K562 (cell line): Measurements from ENCODE around the gene ETS2. TPM values are rescaled to one million over a fixed set of nuclear protein-coding genes. Genes with fewer than 3 reads are reported as not detected.

Experiments
- ARID1B ChIP-seq: fragments of 450-650 bp; IDR thresholded peaks from 2 replicates; pipeline ENCODE4 v1.6.1; 2016; ENCODE audit warnings: antibody characterized with exemption, mild to moderate bottlenecking, inconsistent platforms
- ARID3B ChIP-seq: fragments of 250-450 bp; sonication (Bioruptor Pico); IDR thresholded peaks from 2 replicates; pipeline ENCODE4 v1.4.0; 2020; ENCODE audit warnings: borderline replicate concordance
- ESRRA ChIP-seq: fragments of 450-650 bp; IDR thresholded peaks from 2 replicates; pipeline ENCODE4 v1.6.1; 2014; ENCODE audit warnings: low read depth, mild to moderate bottlenecking, moderate library complexity, borderline replicate concordance
- FOSL1 ChIP-seq: fragments of 200-800 bp; sonication (Bioruptor generic); conservative IDR thresholded peaks from 2 replicates; pipeline ENCODE4 v1.6.1; 2016; ENCODE audit warnings: missing genetic modification characterization, missing compliant biosample characterization
- FOXK2 ChIP-seq, 2 experiments: fragments of 450-650 bp; IDR thresholded peaks in 1 of 2; conservative IDR thresholded peaks in 1 of 2; 2 replicates each; pipeline ENCODE4 v1.6.1; 2016; ENCODE audit warnings: low read depth in 2 of 2, mild to moderate bottlenecking in 1 of 2
- HOXB6 ChIP-seq: fragments of 250-450 bp; sonication (Bioruptor Pico); IDR thresholded peaks from 2 replicates; pipeline ENCODE4 v1.5.1; 2022; ENCODE audit warnings: mild to moderate bottlenecking, borderline replicate concordance
- ILF3 ChIP-seq: fragments of 450-650 bp; IDR thresholded peaks from 2 replicates; pipeline ENCODE4 v1.6.1; 2018; ENCODE audit warnings: antibody characterized with exemption, mild to moderate bottlenecking, moderate library complexity, borderline replicate concordance
- KLF1 ChIP-seq: fragments of 450-650 bp; IDR thresholded peaks from 2 replicates; pipeline ENCODE4 v1.6.1; 2016; ENCODE audit warnings: missing genetic modification characterization, missing compliant biosample characterization
- KLF10 ChIP-seq: fragments of 250-450 bp; sonication (Bioruptor Pico); IDR thresholded peaks from 2 replicates; pipeline ENCODE4 v1.6.1; 2021; ENCODE audit warnings: matching md5 sums
- MCM2 ChIP-seq: fragments of 450-650 bp; IDR thresholded peaks from 2 replicates; pipeline ENCODE4 v1.6.1; 2017; ENCODE audit warnings: low read depth, mild to moderate bottlenecking
- PHF20 ChIP-seq: fragments of 450-650 bp; IDR thresholded peaks from 2 replicates; pipeline ENCODE4 v1.6.1; 2018; ENCODE audit not compliant: partially characterized antibody
- PHTF2 ChIP-seq: fragments of 250-450 bp; sonication (Bioruptor Pico); IDR thresholded peaks from 2 replicates; pipeline ENCODE4 v1.5.0; 2021; ENCODE audit warnings: mild to moderate bottlenecking
- PRPF4 ChIP-seq: fragments of 200-400 bp; formaldehyde crosslinking; IDR thresholded peaks from one replicate; pipeline ENCODE4 v1.6.1; 2017; ENCODE audit warnings: low read length, low read depth, mild to moderate bottlenecking; ENCODE audit not compliant: insufficient read depth, poor library complexity, severe bottlenecking
- PTTG1 ChIP-seq: fragments of 450-650 bp; IDR thresholded peaks from 2 replicates; pipeline ENCODE4 v1.6.1; 2016; ENCODE audit warnings: low read depth, mild to moderate bottlenecking, missing genetic modification characterization, missing compliant biosample characterization
- SMARCC2 ChIP-seq: fragments of 450-650 bp; IDR thresholded peaks from 2 replicates; pipeline ENCODE4 v1.6.1; 2017; ENCODE audit warnings: antibody characterized with exemption, moderate library complexity, mild to moderate bottlenecking, low read depth
- SRSF9 ChIP-seq: fragments of 200-400 bp; formaldehyde crosslinking; IDR thresholded peaks from 2 replicates; pipeline ENCODE4 v1.6.1; 2017; ENCODE audit warnings: low read depth, low read length, borderline replicate concordance
- TAF15 ChIP-seq: fragments of 200-400 bp; formaldehyde crosslinking; IDR thresholded peaks from 2 replicates; pipeline ENCODE4 v1.6.1; 2017; ENCODE audit warnings: mild to moderate bottlenecking, low read depth, low read length, moderate library complexity
- ZKSCAN8 ChIP-seq: fragments of 200-800 bp; sonication (Bioruptor generic); IDR thresholded peaks from 2 replicates; pipeline ENCODE4 v1.6.1; 2016; ENCODE audit warnings: missing genetic modification characterization, missing compliant biosample characterization
- ZNF592 ChIP-seq: fragments of 450-650 bp; IDR thresholded peaks from 2 replicates; pipeline ENCODE4 v1.6.1; 2017; ENCODE audit warnings: antibody characterized with exemption, mild to moderate bottlenecking
- ZNF76 ChIP-seq: fragments of 250-450 bp; sonication (Bioruptor Pico); IDR thresholded peaks from 2 replicates; pipeline ENCODE4 v1.4.0; 2020; ENCODE audit warnings: mild to moderate bottlenecking, moderate library complexity, borderline replicate concordance
- polyA plus RNA-seq, 8 experiments: library from polyadenylated mRNA; depleted of rRNA in 4 of 8; stranded (reverse) in 5 of 8; unstranded in 3 of 8; fragments of >200 nt; fragmentation: Nextera tagmentation in 2 of 8; fragmentation: Illumina TruSeq in 1 of 8; extraction: Ambion mirVana in 2 of 8; extraction: Trizol in 1 of 8; gene quantifications; 2 replicates each; pipeline versions ENCODE4 v1.2.1 to v1.2.3, GENCODE V29; 2011 to 2014; ENCODE audit warnings: inconsistent platforms in 1 of 8, missing spikeins in 1 of 8
- total RNA-seq, 7 experiments: library from RNA; depleted of rRNA in 6 of 7; stranded (reverse); fragments of >200 nt in 6 of 7; fragmentation: Illumina TruSeq in 2 of 7; extraction: Trizol in 2 of 7; gene quantifications; 2 replicates each; pipeline versions ENCODE4 v1.2.1 to v1.2.3, GENCODE V29; 2011 to 2021; ENCODE audit warnings: low replicate concordance in 1 of 7

The ETS2 gene
- total and polyA plus RNA-seq, 9 of the 15 experiments (the other 6 are each of a cell fraction or from before 2014, with no cell fraction given), result 1.7 to 24.4 (median 12.2) TPM

GRCh38 chr21:38831526-38832467 is 26.1 kb downstream of the ETS2 start (continued):
- TF ChIP-seq ZNF592 (peak; percentile 13; the same call in 1 of the 2 replicates), PHTF2 (CRISPR knock-in tag) (no peak), ZNF76 (peak; percentile 48; the same call in 1 of the 2 replicates), SRSF9 (no peak), TAF15 (no peak), HOXB6 (CRISPR knock-in tag) (no peak), FOSL1 (tag) (peak; percentile 89), ILF3 (no peak), KLF10 (no peak), ESRRA (peak; percentile 86), ARID3B (CRISPR knock-in tag) (no peak), ZKSCAN8 (CRISPR knock-in tag) (0 out of 2 replicates have a peak, but pooled peaks have one; percentile 32), SMARCC2 (no peak; the same call in 1 of the 2 replicates), PRPF4 (no peak), KLF1 (peak; percentile 67; the same call in 1 of the 2 replicates), FOXK2 (conservative IDR thresholded peaks at IDR 0.05 in 1 of 2, IDR thresholded peaks at IDR 0.05 in 1 of 2; ENCODE audit: low read depth in 2 of 2) (peak; percentile 73 to 78), MCM2 (no peak), PTTG1 (tag) (0 out of 2 replicates have a peak, but pooled peaks have one; percentile 55), PHF20 (no peak), ARID1B (peak; percentile 79; the same call in 1 of the 2 replicates)
